ENCODE results near the gene KLF6. TPM values are rescaled to one million over a fixed set of nuclear protein-coding genes. Genes with fewer than 3 reads are reported as not detected.
A peak's percentile ranks its signal among the peaks of the same experiment; 100 is the strongest.

Gene KLF6
- total RNA-seq, 1 donor from 2014 or later: 319 TPM

DNA sequence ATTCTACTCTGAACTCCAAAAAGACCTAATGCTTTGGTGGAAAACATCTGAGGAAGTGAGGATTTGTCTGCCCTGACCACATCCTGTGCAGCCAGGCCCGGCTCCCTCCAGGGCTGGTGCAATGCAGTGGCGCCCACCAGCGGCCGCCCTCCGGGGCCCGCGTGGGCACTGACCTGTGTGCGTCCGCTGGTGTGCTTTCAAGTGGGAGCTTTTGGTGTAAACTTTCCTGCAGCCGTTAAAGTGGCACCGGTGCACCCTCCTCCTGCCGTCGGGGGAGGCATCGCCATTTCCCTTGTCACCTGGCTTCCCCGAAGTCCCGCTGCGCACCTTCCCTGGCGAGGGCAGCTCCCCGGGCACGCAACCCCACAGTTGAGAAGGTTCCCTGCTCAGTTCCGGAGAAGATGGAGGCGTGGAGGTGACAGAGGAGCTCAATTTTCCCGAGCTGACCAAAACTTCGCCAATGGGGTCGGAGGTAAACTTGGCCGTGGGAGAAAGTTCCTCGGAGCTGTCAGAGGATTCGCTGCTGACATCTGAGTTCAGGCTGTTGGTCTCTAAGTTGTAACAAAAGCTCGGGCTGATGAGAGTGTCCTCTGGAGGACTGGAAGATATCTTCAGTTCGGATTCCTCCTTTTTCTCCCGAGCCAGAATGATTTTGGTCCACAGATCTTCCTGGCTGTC lies 3.4 kb downstream of the KLF6 start:
- TF ChIP-seq EZH2 (IDR thresholded peaks at IDR 0.05; ENCODE audit: insufficient read depth, low read length): no peak
- TF ChIP-seq, protein P1, sequence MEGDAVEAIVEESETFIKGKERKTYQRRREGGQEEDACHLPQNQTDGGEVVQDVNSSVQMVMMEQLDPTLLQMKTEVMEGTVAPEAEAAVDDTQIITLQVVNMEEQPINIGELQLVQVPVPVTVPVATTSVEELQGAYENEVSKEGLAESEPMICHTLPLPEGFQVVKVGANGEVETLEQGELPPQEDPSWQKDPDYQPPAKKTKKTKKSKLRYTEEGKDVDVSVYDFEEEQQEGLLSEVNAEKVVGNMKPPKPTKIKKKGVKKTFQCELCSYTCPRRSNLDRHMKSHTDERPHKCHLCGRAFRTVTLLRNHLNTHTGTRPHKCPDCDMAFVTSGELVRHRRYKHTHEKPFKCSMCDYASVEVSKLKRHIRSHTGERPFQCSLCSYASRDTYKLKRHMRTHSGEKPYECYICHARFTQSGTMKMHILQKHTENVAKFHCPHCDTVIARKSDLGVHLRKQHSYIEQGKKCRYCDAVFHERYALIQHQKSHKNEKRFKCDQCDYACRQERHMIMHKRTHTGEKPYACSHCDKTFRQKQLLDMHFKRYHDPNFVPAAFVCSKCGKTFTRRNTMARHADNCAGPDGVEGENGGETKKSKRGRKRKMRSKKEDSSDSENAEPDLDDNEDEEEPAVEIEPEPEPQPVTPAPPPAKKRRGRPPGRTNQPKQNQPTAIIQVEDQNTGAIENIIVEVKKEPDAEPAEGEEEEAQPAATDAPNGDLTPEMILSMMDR (IDR thresholded peaks at IDR 0.05; ENCODE audit: insufficient read depth, low read depth, low read length): peak; percentile 25
- H3K4me3 Mint-ChIP-seq (ENCODE audit: unreplicated experiment): peak overlapping the region; percentile 99
- no peak for FAIRE-seq
- Histone ChIP-seq H3K9me3 (ENCODE audit: insufficient read depth, low read depth, low read length) (no peaks in the 10 kb centered on the region), H3K79me2 (ENCODE audit: insufficient read depth, low read length) (peaks cover 77% of the 10 kb centered on the region), H3K4me1 (ENCODE audit: insufficient read depth, low read length) (peaks cover 59% of the 10 kb centered on the region), H3K4me3 (ENCODE audit: insufficient read depth, low read depth, low read length) (peak overlapping the region; percentile 97), H3K36me3 (ENCODE audit: insufficient read depth, low read length) (peaks cover 53% of the 10 kb centered on the region), H3K4me2 (ENCODE audit: low read length) (peak overlapping the region; percentile 91), H2AFZ (ENCODE audit: low read depth, low read length) (no peak overlapping the region), H3K27me3 (ENCODE audit: insufficient read depth, low read length) (no peaks in the 10 kb centered on the region), H3K9ac (ENCODE audit: low read length) (peak overlapping the region; percentile 100), H3K27ac (ENCODE audit: low read depth, low read length) (peak overlapping the region; percentile 98), H4K20me1 (ENCODE audit: insufficient read depth, low read length) (peaks cover 78% of the 10 kb centered on the region)
- peak; percentile 48 for DNase-seq (ENCODE audit: low read depth)
- H3K4me1 Mint-ChIP-seq (ENCODE audit: low read depth, unreplicated experiment): peaks cover 23% of the 10 kb centered on the region
- H3K9me3 Mint-ChIP-seq (ENCODE audit: unreplicated experiment): peaks cover 4% of the 10 kb centered on the region
- H3K36me3 Mint-ChIP-seq (ENCODE audit: low read depth, unreplicated experiment): peaks cover 62% of the 10 kb centered on the region
- no peaks in the 10 kb centered on the region for H3K27me3 Mint-ChIP-seq (ENCODE audit: low read depth, unreplicated experiment)
- H3K27ac Mint-ChIP-seq (ENCODE audit: unreplicated experiment): peak overlapping the region; percentile 100

DNA sequence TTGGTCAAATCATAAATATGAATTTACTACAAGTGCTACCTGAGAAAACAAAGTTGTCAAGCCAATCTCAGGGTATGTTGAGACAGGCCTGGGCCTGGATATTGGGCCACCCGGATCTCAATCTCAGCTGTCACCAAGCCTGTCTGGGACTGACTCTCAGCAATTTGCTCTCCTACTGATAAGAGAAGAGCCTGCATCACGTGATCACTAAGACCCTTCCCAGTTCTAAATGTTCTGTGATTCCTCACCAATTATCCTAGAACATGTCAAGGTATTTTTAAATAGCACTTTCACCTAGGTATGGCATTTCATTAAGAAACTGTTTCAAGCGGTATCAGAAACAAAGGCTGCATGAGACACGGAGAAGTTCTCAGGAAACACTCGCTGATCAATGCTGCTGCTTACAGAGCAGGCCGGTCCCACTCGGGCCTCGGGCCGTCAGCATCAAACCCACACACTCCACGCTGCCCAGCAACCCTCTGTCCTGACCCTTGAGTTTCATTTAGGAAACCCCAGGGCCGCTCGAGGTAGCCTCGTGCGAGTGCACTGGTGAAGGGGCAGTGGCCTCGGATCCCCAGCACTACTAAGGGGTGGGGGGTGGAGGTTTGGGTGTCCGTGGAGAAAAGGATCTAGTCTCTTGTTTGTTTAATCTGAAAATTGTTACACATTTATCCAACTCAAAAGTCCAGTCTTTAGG lies 4.1 kb downstream of the KLF6 start:
- DNase-seq (ENCODE audit: low read depth): peak; percentile 10
- H2AFZ ChIP-seq (ENCODE audit: low read depth, low read length): no peak overlapping the region
- H3K9me3 Mint-ChIP-seq (ENCODE audit: unreplicated experiment): peaks cover 4% of the 10 kb centered on the region
- peaks cover 62% of the 10 kb centered on the region for H3K36me3 Mint-ChIP-seq (ENCODE audit: low read depth, unreplicated experiment)
- no peak for TF ChIP-seq EZH2 (IDR thresholded peaks at IDR 0.05; ENCODE audit: insufficient read depth, low read length)
- TF ChIP-seq, protein P1 (IDR thresholded peaks at IDR 0.05; ENCODE audit: insufficient read depth, low read depth, low read length): no peak
- H3K27me3 Mint-ChIP-seq (ENCODE audit: low read depth, unreplicated experiment): no peaks in the 10 kb centered on the region
- no peak for FAIRE-seq
- peak overlapping the region; percentile 98 for H3K27ac ChIP-seq (ENCODE audit: low read depth, low read length)
- no peaks in the 10 kb centered on the region for H3K27me3 ChIP-seq (ENCODE audit: insufficient read depth, low read length)
- peaks cover 82% of the 10 kb centered on the region for H4K20me1 ChIP-seq (ENCODE audit: insufficient read depth, low read length)
- peaks cover 60% of the 10 kb centered on the region for H3K4me1 ChIP-seq (ENCODE audit: insufficient read depth, low read length)
- H3K36me3 ChIP-seq (ENCODE audit: insufficient read depth, low read length): peaks cover 57% of the 10 kb centered on the region
- H3K4me1 Mint-ChIP-seq (ENCODE audit: low read depth, unreplicated experiment): peaks cover 23% of the 10 kb centered on the region
- H3K4me3 ChIP-seq (ENCODE audit: insufficient read depth, low read depth, low read length): peak overlapping the region; percentile 97
- H3K9ac ChIP-seq (ENCODE audit: low read length): peak overlapping the region; percentile 100
- peak overlapping the region; percentile 99 for H3K4me3 Mint-ChIP-seq (ENCODE audit: unreplicated experiment)
- H3K9me3 ChIP-seq (ENCODE audit: insufficient read depth, low read depth, low read length): no peaks in the 10 kb centered on the region
- H3K27ac Mint-ChIP-seq (ENCODE audit: unreplicated experiment): peak overlapping the region; percentile 100
- H3K4me2 ChIP-seq (ENCODE audit: low read length): peak overlapping the region; percentile 91
- peaks cover 76% of the 10 kb centered on the region for H3K79me2 ChIP-seq (ENCODE audit: insufficient read depth, low read length)

Data from astrocyte (in vitro differentiated cells and primary cell).